Mucosa of descending colon (tissue), 3 donors: ENCODE measurements around the gene ANGPTL3. TPM values are rescaled to one million over a fixed set of nuclear protein-coding genes. Genes with fewer than 3 reads are reported as not detected.

Experiments used
- ATAC-seq: fragments of 200-7000 bp; cut with Tn5 transposase; one replicate; pipeline ENCODE4 v1.9.1; 2020; ENCODE audit warnings: mild to moderate bottlenecking, moderate library complexity
- DNase-seq, 3 donors: peaks; one replicate each; pipeline ENCODE4 v3.0.0-alpha.2; 2020
- H3K36me3 ChIP-seq: fragments of 200-600 bp; one replicate; pipeline ENCODE4 v1.8.0; 2021; ENCODE audit warnings: low read depth, mild to moderate bottlenecking
- H3K4me1 ChIP-seq: fragments of 200-600 bp; one replicate; pipeline ENCODE4 v1.8.0; 2021; ENCODE audit warnings: low read depth, mild to moderate bottlenecking
- H3K4me3 ChIP-seq: fragments of 200-600 bp; one replicate; pipeline ENCODE4 v1.8.0; 2021; ENCODE audit warnings: mild to moderate bottlenecking
- H3K9me3 ChIP-seq: fragments of 200-600 bp; one replicate; pipeline ENCODE4 v1.8.0; 2021; ENCODE audit warnings: mild to moderate bottlenecking
- intact Hi-C, 2 donors: fragments of 100-400 bp; cut with DNase I in 1 of 2; cut with micrococcal nuclease in 1 of 2; formaldehyde crosslinking; loops; one replicate each; pipeline versions ENCODE4 v1.11.0 to v1.11.1; 2022; cut with DNase I, micrococcal nuclease
- total RNA-seq, 3 donors: library from RNA; stranded (reverse); fragmentation: NEBNext Ultra II Directional in 2 of 3; extraction: Animal tissue kit (Norgen Biotek cat#: 25700) in 2 of 3; gene quantifications; one replicate each; pipeline versions ENCODE4 v1.2.1 to v1.2.4, GENCODE V29; 2021 to 2023
- TF ChIP-seq, protein P1 (sequence below): fragments of 200-600 bp; IDR thresholded peaks from one replicate; pipeline ENCODE4 v1.8.0; 2022; ENCODE audit warnings: antibody characterized with exemption, mild to moderate bottlenecking
- donor health status: DM: no; HTN: no; CAD: no; lungs with moderate emphysema.
- donor health status: DM: no; HTN: no; CAD: no.
- donor health status: DM: no; HTN: yes; CAD: no.

Gene ANGPTL3
- total RNA-seq, 3 donors from 2014 or later = not detected

DNA sequence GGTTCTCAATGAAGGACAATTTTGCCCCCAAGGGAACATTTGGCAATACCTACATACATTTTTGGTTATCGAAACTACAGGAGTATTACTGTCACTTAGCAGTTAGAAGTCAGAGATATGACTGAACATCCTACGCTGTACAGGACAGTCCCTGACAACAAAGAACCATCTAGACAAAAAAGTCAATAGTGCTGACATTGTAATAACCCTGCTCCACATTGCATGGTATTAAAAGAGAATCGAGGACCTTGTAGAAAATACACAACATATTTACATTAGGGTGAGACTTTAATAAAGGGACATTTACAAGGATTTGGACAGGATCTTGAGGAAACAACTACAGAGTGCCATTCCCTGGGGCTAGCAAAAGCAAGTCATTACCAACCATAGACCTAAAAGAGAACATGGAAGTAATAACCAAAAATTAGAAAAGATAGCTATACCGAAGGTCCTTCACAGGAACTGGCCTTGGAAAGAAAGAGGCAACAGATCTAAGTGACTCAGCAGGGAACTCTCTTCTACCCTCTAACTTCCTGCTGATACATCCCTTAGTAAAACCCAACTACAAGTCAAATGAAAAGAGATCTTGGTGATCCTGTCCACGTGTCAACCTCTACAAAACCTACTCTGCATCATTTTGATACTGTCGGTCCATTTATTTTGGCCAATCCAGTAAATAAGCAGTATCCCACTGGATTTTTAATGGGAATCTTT lies 40.2 kb downstream of the ANGPTL3 start:
- Histone ChIP-seq H3K4me1 (no peaks in the 10 kb centered on the region), H3K36me3 (no peaks in the 10 kb centered on the region), H3K4me3 (no peak overlapping the region), H3K9me3 (no peaks in the 10 kb centered on the region)
- ATAC-seq (no peak), DNase-seq (no peak)
- TF ChIP-seq, protein P1, sequence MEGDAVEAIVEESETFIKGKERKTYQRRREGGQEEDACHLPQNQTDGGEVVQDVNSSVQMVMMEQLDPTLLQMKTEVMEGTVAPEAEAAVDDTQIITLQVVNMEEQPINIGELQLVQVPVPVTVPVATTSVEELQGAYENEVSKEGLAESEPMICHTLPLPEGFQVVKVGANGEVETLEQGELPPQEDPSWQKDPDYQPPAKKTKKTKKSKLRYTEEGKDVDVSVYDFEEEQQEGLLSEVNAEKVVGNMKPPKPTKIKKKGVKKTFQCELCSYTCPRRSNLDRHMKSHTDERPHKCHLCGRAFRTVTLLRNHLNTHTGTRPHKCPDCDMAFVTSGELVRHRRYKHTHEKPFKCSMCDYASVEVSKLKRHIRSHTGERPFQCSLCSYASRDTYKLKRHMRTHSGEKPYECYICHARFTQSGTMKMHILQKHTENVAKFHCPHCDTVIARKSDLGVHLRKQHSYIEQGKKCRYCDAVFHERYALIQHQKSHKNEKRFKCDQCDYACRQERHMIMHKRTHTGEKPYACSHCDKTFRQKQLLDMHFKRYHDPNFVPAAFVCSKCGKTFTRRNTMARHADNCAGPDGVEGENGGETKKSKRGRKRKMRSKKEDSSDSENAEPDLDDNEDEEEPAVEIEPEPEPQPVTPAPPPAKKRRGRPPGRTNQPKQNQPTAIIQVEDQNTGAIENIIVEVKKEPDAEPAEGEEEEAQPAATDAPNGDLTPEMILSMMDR = no peak
- intact Hi-C loops = no loop called here

DNA sequence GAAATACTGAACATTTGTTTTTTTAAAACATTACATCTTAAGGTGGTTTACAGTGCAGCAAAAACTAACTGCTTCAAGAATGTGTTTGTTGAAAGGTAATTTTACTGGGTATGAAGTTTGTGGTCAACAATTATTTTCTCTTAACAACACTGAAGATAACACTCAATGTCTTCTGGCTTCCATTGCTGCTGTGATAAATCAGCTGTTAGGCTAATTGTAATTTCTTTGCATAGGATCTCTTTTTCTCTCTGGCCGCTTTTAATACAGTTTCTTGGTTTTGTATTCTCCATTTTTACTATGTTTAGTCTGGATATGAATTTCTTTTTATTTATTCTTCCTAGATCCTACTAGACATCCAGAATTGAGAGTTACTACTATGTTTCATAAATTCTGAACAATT lies 46.0 kb downstream of the ANGPTL3 start:
- H3K9me3 ChIP-seq = no peaks in the 10 kb centered on the region
- no peak overlapping the region for H3K4me3 ChIP-seq
- no peaks in the 10 kb centered on the region for H3K4me1 ChIP-seq
- H3K36me3 ChIP-seq = no peaks in the 10 kb centered on the region
- ATAC-seq = no peak
- intact Hi-C loops = no loop called here
- TF ChIP-seq, protein P1 = no peak
- no peak for DNase-seq

DNA sequence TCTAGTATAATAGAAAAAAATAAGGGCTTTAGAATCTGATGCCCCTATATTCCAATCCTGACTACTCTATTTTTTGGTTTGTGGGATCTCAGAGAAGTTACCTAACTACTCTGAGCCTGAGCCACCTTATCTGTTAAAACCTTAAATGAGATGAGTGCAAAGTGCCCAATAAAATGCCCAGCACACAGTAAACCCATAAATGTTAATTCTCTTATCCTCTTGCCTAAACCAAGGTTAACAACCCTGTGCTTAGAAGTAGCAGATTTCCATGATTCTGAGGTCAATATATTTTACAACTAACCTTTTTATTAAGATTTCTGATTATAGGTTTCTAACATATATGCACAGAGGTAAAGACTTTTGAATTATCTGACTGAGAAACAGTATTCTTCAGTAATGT lies 55.1 kb downstream of the ANGPTL3 start:
- TF ChIP-seq, protein P1 = no peak
- ATAC-seq = peak; percentile 64
- H3K4me1 ChIP-seq = peaks cover 7% of the 10 kb centered on the region
- no peaks in the 10 kb centered on the region for H3K9me3 ChIP-seq
- DNase-seq = peak in 1 of 3 donors; percentile 6
- no peak overlapping the region for H3K4me3 ChIP-seq
- H3K36me3 ChIP-seq = no peaks in the 10 kb centered on the region
- intact Hi-C loops = no loop called here

DNA sequence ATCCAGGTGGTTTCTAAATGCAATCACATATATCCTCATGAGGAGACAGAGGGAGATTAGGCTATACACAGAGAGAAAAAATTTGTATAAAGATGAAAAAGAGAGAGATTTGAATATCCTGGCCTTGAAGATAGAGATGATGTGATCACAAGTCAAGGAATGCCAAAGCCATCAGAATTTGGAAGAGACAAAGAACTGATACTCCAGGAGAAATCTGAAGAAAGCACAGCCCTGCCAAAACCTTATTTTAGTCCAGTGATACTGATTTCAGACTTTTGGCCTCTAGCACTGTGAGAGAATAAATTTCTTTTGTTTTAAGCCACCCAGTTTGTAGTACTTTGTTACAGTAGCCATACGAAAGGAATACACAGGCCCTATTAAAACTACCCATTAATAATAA lies 57.4 kb downstream of the ANGPTL3 start:
- no peaks in the 10 kb centered on the region for H3K9me3 ChIP-seq
- intact Hi-C loops = no loop called here
- H3K4me3 ChIP-seq = no peak overlapping the region
- no peaks in the 10 kb centered on the region for H3K36me3 ChIP-seq
- TF ChIP-seq, protein P1 = no peak
- DNase-seq = no peak
- H3K4me1 ChIP-seq = peaks cover 7% of the 10 kb centered on the region
- ATAC-seq = no peak

Other genes starting within 250 kb of the ANGPTL3 start
- 10 to 100 TPM; 21.9 to 27.8 (median 26.5) TPM for gene USP1, start 160.5 kb upstream of the ANGPTL3 start, total RNA-seq
- gene DOCK7, start 90.9 kb downstream of the ANGPTL3 start, total RNA-seq = 10 to 100 TPM; 40.4 to 53.7 (median 41.9) TPM
- 10 to 100 TPM in 1 of 3 donors, 1 to 10 TPM in 2; 3.8 to 11.3 (median 7.4) TPM for gene ATG4C, start 186.6 kb downstream of the ANGPTL3 start, total RNA-seq